ENCODE results near the gene KCND3.

- TF ChIP-seq, protein P1, sequence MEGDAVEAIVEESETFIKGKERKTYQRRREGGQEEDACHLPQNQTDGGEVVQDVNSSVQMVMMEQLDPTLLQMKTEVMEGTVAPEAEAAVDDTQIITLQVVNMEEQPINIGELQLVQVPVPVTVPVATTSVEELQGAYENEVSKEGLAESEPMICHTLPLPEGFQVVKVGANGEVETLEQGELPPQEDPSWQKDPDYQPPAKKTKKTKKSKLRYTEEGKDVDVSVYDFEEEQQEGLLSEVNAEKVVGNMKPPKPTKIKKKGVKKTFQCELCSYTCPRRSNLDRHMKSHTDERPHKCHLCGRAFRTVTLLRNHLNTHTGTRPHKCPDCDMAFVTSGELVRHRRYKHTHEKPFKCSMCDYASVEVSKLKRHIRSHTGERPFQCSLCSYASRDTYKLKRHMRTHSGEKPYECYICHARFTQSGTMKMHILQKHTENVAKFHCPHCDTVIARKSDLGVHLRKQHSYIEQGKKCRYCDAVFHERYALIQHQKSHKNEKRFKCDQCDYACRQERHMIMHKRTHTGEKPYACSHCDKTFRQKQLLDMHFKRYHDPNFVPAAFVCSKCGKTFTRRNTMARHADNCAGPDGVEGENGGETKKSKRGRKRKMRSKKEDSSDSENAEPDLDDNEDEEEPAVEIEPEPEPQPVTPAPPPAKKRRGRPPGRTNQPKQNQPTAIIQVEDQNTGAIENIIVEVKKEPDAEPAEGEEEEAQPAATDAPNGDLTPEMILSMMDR (conservative IDR thresholded peaks at IDR 0.05; ENCODE audit: low read depth in 2 of 2): 0 out of 4 replicates have a peak, but pooled peaks of 1 of the 2 experiments have one; percentile 8
- TF ChIP-seq EZH2phosphoT487 (IDR thresholded peaks at IDR 0.05; ENCODE audit: unreplicated experiment) (peak; percentile 57), EZH2 (IDR thresholded peaks at IDR 0.05; ENCODE audit: low read depth, unreplicated experiment) (peak; percentile 66), CREB1 (CRISPR knock-in tag; IDR thresholded peaks at IDR 0.05; ENCODE audit: low read depth) (no peak), POLR2AphosphoS5 (IDR thresholded peaks at IDR 0.05; ENCODE audit: low read depth) (no peak), JUNB (IDR thresholded peaks at IDR 0.05; ENCODE audit: unreplicated experiment) (no peak), NANOG (IDR thresholded peaks at IDR 0.05; ENCODE audit: borderline replicate concordance) (no peak), STAT1 (IDR thresholded peaks at IDR 0.05; ENCODE audit: unreplicated experiment) (no peak)
- TF ChIP-seq, protein P2, sequence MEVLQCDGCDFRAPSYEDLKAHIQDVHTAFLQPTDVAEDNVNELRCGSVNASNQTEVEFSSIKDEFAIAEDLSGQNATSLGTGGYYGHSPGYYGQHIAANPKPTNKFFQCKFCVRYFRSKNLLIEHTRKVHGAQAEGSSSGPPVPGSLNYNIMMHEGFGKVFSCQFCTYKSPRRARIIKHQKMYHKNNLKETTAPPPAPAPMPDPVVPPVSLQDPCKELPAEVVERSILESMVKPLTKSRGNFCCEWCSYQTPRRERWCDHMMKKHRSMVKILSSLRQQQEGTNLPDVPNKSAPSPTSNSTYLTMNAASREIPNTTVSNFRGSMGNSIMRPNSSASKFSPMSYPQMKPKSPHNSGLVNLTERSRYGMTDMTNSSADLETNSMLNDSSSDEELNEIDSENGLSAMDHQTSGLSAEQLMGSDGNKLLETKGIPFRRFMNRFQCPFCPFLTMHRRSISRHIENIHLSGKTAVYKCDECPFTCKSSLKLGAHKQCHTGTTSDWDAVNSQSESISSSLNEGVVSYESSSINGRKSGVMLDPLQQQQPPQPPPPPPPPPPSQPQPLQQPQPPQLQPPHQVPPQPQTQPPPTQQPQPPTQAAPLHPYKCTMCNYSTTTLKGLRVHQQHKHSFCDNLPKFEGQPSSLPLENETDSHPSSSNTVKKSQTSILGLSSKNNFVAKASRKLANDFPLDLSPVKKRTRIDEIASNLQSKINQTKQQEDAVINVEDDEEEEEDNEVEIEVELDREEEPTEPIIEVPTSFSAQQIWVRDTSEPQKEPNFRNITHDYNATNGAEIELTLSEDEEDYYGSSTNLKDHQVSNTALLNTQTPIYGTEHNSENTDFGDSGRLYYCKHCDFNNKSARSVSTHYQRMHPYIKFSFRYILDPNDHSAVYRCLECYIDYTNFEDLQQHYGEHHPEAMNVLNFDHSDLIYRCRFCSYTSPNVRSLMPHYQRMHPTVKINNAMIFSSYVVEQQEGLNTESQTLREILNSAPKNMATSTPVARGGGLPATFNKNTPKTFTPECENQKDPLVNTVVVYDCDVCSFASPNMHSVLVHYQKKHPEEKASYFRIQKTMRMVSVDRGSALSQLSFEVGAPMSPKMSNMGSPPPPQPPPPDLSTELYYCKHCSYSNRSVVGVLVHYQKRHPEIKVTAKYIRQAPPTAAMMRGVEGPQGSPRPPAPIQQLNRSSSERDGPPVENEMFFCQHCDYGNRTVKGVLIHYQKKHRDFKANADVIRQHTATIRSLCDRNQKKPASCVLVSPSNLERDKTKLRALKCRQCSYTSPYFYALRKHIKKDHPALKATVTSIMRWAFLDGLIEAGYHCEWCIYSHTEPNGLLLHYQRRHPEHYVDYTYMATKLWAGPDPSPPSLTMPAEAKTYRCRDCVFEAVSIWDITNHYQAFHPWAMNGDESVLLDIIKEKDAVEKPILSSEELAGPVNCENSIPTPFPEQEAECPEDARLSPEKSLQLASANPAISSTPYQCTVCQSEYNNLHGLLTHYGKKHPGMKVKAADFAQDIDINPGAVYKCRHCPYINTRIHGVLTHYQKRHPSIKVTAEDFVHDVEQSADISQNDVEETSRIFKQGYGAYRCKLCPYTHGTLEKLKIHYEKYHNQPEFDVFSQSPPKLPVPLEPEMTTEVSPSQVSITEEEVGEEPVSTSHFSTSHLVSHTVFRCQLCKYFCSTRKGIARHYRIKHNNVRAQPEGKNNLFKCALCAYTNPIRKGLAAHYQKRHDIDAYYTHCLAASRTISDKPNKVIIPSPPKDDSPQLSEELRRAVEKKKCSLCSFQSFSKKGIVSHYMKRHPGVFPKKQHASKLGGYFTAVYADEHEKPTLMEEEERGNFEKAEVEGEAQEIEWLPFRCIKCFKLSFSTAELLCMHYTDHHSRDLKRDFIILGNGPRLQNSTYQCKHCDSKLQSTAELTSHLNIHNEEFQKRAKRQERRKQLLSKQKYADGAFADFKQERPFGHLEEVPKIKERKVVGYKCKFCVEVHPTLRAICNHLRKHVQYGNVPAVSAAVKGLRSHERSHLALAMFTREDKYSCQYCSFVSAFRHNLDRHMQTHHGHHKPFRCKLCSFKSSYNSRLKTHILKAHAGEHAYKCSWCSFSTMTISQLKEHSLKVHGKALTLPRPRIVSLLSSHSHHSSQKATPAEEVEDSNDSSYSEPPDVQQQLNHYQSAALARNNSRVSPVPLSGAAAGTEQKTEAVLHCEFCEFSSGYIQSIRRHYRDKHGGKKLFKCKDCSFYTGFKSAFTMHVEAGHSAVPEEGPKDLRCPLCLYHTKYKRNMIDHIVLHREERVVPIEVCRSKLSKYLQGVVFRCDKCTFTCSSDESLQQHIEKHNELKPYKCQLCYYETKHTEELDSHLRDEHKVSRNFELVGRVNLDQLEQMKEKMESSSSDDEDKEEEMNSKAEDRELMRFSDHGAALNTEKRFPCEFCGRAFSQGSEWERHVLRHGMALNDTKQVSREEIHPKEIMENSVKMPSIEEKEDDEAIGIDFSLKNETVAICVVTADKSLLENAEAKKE (CRISPR knock-in tag; IDR thresholded peaks at IDR 0.05): no peak
- TF ChIP-seq, protein P3, sequence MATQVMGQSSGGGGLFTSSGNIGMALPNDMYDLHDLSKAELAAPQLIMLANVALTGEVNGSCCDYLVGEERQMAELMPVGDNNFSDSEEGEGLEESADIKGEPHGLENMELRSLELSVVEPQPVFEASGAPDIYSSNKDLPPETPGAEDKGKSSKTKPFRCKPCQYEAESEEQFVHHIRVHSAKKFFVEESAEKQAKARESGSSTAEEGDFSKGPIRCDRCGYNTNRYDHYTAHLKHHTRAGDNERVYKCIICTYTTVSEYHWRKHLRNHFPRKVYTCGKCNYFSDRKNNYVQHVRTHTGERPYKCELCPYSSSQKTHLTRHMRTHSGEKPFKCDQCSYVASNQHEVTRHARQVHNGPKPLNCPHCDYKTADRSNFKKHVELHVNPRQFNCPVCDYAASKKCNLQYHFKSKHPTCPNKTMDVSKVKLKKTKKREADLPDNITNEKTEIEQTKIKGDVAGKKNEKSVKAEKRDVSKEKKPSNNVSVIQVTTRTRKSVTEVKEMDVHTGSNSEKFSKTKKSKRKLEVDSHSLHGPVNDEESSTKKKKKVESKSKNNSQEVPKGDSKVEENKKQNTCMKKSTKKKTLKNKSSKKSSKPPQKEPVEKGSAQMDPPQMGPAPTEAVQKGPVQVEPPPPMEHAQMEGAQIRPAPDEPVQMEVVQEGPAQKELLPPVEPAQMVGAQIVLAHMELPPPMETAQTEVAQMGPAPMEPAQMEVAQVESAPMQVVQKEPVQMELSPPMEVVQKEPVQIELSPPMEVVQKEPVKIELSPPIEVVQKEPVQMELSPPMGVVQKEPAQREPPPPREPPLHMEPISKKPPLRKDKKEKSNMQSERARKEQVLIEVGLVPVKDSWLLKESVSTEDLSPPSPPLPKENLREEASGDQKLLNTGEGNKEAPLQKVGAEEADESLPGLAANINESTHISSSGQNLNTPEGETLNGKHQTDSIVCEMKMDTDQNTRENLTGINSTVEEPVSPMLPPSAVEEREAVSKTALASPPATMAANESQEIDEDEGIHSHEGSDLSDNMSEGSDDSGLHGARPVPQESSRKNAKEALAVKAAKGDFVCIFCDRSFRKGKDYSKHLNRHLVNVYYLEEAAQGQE (IDR thresholded peaks at IDR 0.05; ENCODE audit: unreplicated experiment): no peak
Observed at GRCh38 chr1:111990026-111990877, 784 bp upstream of the KCND3 start.
